ENCODE measurements around the gene OR4E2.
"Not testable (repeated sequence)": the region's sequence is repeated elsewhere in the genome, so short reads cannot be mapped to it uniquely, and the experiment has no call there.

OR4E2 gene

DNA sequence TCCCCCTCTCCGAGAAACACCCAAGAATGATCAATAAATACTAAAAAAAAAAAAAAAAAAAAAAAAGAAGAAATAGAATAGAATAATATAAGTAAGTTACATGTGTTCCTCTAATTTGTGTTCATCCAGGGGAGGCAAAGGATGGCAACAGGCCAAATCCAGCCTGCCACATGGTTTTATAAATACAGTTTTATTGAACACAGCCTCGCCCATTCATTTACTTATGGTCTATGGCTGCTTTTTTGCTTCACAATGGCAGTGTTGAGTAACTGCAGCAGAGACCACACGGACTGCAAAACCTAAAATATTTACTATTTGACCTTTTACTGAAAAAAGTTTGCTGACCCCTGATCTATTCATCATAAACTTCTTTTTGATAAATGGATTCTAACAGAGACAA is 44.9 kb downstream of the OR4E2 start:
- DNase-seq: not testable (repeated sequence)

DNA sequence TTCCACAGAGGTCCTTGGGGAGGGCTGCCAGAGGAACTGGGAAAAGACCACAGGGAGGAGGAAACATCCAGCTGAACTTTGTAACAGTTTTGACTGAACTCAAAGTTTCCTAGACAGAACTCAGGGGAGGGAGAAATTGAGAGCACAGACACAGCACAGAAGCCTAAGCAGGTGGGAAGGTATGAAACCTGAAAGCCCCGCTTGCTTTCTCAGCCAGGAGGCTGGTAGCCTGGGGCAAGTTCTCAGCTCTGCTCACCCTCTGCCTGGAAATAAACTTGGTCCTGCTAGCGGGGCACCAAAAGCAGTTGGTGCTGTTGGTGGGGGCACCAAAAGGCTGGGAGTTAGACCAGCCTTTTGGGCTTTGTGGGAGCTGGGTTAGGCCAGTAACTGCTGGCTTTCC is 45.9 kb downstream of the OR4E2 start:
- no peak for DNase-seq

DNA sequence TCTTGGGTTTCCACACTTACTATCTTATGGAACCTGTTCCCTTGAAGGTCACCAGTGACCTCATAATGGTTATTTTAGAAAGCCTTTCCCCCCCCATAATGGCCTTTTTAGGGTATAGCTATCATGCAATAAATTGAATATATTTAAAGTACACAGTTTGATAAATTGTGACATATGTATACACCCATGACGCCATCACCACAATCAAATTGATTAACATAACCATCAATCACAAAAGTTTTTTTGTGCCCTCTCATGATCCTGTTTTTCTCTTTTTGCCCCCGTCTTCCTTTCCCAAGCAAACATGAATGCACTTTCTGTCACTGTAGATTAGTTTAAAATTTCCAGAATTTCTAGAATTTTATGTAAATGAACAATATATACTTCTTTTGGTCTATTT is 48.7 kb downstream of the OR4E2 start:
- no peak for DNase-seq

DNA sequence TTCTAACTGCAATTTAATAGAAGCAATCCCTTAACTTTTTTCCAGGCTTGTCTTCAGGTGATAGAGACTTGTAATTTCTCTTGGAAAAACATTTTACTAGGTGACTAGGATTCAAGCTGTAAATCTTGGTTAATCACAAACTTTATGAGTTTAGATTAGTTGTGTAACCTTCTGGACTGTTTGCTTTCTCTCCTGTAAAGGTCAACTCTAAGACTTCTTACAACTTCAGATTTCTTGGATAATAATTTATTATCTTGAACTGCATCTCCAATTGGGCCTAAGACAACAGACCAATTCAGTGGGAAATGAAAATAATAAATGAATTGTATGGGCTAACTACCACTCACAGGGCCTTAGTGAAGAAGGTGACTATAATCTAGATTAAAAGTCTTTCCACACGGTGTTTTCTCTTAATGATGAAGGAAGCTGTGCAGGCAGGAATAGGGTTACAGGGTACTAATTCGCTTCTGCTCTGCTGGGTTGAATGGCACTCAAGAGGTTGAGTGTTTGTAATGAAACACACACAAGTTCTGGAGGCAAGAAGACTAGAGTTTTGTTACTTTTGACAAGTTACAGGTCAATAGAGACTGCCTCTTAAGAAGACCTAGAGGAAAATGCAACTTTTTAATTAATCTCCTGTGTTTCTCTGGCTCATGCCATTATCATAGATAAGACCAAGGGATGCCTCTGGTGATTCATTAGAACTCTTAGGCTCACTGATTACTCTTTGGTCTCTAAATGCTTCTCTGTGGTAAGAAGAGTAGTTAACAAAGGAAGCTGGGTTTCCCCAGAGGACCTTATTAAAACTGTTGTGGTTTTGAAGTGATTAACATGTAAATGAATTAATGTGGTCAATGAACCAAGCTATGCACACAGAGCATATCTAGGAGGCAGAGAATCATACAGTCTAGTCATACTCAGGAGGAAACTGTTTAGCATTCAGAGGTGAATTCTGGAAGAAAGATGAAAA is 50.0 kb downstream of the OR4E2 start:
- no peak for DNase-seq

DNA sequence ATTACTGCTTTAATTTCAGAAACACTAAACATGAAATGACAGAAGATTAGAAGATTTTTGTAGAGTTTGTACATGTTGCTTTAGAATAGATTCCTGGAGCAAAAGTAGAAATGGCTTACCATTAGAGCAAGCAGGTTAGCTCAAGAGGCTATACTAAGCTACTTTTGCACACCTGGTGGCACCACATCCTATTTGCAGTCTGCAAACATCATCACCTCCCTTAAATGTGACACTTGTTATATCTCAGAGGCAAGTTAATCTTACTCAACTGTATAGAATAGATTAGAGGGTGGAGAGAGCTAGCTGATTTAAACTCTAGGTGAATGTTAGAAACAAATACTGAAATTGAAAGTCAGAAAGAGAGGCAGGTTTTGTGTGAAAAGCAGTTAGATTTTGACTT is 50.7 kb downstream of the OR4E2 start:
- DNase-seq: no peak

DNA sequence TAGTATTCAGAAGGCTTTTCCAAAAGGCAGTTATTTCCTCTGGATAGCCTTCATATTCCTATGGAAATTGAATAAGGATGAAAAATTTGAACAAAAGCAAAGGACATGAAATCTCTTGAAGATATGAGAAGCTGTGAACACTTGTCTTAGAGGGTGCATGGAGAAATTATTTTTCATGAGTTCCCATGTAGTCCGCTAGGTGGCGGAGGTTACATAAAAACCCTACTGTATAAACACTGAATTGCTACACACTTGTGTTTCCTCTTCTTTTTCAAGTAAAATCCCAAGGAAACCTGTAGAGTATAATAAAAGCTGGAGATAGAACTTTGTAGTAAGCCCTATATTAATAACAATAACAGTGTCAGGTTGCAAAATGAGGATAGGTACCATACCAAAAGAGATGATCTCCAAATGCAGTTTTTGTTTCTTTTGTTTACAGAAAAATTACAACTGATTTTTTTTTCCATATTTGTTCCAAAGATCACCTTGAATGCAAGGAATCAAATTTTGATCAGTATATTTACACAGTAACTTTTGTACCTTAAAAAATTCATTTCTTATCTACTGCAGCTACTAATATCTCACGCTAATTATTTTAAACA is 57.8 kb downstream of the OR4E2 start:
- DNase-seq: no peak

DNA sequence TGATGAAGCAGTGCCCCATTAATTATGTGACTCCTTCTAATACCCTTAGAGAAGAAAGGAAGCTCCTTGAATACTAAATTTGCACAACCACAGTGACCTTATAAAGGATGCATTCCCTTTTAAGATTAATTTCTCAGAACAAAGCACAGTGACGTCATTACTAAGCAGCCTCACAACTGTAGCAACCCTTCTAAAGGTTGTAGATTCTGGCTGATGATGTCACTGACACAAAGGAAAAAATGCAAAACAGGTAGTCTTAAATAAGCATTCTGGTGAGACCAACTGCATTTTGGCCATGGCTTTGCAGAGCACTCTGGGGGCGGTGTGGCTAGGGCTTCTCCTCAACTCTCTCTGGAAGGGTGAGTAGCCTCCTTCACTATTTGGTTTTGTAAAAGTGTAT is 58.4 kb downstream of the OR4E2 start:
- no peak for DNase-seq

DNA sequence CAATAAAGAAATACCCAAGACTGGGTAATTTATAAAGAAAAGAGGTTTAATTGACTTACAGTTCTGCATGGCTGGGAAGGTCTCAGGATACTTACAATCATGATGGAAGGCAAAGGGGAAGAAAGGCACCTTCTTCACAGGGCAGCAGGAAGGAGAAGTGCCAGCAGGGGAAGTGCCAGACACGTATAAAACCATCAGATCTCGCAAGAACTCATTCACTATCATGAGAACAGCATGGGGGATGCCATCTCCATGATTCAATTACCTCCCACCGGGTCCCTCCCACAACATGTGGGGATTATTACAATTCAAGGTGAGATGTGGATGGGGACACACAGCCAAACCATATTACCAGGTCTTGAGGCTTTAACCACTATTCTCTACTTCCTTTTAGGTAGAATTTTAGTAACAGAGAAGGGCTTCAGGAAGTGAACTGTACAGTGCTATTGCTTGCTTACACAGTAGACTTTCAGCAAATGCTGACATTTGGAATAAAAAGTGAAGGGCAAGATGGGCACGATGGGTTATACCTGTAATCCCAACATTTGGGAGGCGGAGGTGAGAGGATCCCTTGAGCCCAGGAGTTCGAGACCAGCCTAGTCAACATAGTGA is 60.8 kb downstream of the OR4E2 start:
- DNase-seq: no peak
